ENCODE data around the gene SFI1.
"Not testable (repeated sequence)": the region's sequence is repeated elsewhere in the genome, so short reads cannot be mapped to it uniquely, and the experiment has no call there.

The SFI1 gene

DNA sequence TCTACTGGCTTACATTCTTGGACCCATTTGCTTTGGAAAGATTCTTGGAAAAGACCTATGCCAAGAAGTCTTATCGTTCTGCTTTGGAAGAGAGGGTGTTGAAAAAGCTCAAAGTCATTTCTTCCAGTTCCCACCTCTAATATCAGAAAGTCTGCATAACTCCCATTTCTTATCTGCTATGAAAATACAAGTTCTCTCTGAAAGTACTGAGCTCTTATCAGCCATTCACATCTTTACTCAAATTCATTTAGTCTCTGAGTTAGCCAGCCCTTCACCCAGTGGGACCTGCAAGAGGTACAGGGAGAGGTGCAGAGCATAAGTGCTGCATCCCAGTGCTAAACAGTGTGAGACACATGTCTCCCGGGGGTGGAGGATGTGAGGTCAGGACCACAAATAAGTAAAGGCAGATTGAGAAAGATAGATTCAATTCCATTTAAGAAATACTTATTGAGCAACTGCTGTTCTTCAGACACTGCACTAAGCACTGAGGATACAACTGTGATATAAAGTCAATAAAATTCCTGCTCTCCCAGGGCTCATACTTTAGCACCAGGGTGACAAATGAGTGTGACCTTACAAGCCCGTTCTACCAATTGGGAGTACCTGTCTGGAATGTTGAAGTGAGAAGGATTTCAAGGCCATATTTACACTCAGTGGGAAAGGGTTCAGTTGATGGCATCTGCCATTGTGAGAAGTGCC lies 89.0 kb downstream of the SFI1 start:
- no peak for DNase-seq (ENCODE audit: low read depth in 3 of 3, low spot score in 1 of 3)

DNA sequence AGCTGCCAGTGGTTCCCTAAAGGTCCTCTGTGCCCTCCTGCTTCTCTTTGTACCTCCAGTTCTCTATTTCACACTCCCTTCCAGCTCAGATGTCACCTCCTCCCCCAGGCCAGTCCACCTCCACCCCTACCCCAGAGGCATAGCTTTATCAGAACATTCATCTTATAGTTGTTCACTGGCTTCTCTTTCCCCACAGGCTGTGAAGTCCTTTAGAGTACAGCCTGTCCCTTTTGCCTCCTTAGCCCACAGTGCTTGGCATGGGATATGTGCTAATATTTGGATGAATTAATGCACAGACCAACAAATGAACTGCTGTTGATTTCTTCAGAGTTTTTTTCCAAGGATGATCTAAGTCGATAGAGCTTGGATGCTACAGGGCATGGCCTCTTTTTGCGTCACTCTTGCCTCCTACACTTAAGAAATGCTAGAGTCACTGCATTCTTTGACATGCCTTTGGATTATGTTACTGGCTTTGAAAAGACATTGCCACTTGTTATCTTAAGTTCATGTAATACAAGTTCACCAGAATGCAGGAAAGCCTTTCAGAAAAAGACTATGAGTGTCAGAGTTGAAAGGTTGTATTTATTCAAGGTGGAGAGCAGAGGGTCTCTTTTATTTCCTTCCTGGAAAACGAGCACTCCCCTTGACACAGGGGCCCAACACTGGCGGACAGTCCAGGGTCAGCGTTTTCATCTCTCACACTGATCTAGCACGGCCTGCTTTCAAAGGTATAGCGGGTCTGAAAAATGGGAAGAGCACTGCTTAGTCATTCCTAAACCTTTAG lies 90.0 kb downstream of the SFI1 start:
- DNase-seq (ENCODE audit: low read depth in 3 of 3, low spot score in 1 of 3), result no peak

DNA sequence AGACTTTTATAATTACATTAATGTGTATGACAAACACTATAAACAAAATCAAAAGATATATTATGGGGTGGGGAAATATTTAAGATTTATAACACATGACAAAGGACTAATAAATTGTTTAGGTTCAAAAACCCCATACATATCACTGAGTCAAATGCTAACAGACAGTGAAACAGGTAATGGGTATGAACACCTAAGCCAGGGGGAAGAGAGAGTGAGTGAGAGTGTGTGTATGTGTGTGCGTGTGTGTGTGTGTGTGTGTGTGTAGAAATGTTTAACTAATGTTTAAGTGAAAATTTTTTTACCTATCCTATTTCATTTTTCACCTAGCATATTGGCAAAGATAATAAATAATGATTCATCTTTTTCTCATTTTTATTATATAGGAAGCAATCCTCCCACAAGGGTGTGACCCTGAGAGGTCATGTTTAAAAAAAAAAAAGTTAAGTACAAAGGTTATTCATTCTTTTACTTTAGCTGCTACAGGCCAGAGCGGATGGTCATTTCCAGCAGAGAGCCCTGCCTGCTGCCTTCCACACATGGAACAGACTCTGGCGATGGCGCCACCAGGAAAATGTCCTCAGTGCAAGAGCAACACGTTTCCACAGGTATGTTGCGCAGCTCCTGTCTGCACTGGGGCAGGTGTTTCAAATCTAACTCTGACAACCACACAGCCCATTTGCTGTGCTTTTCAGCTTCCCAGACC lies 92.8 kb downstream of the SFI1 start:
- no peak for DNase-seq (ENCODE audit: low read depth in 3 of 3, low spot score in 1 of 3)

DNA sequence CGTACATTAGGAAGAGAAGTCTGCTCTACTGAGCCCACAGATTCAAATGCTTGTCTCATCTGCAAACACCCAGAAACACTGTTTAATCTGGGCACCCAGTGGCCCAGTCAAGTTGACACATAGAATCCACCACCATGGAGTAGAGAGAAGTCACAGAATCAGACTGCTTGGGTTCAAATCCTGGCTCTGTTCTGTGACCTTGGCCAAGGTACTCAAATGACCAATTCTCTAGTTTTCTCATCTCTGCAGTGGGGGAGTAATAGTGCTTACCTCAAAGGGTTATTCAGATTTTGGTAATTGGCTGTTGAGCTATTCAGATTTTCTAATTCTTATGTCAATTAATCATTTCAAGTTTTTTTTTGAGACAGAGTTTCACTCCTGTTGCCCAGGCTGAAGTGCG lies 93.8 kb downstream of the SFI1 start:
- not testable (repeated sequence) for DNase-seq (ENCODE audit: low read depth in 3 of 3, low spot score in 1 of 3)

DNA sequence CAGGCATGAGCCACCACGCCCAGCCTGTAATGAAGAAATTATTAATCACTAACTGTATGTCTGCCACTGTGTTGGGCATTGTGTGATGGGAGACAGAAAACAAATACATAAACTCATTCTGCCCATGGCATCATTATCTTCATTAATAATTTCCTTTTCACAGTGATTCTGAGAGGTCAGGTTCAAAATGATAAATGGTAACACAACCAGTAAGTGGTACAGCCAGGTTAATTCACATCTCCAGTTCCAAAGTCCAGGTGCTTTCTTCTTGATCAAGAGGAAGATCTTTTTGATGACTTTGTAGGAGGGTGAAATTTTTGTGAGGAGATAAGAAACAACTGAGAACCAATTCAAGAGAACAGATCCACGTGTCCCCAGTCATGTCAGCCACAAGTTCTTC lies 98.9 kb downstream of the SFI1 start:
- no peak for DNase-seq (ENCODE audit: low read depth in 3 of 3, low spot score in 1 of 3)

DNA sequence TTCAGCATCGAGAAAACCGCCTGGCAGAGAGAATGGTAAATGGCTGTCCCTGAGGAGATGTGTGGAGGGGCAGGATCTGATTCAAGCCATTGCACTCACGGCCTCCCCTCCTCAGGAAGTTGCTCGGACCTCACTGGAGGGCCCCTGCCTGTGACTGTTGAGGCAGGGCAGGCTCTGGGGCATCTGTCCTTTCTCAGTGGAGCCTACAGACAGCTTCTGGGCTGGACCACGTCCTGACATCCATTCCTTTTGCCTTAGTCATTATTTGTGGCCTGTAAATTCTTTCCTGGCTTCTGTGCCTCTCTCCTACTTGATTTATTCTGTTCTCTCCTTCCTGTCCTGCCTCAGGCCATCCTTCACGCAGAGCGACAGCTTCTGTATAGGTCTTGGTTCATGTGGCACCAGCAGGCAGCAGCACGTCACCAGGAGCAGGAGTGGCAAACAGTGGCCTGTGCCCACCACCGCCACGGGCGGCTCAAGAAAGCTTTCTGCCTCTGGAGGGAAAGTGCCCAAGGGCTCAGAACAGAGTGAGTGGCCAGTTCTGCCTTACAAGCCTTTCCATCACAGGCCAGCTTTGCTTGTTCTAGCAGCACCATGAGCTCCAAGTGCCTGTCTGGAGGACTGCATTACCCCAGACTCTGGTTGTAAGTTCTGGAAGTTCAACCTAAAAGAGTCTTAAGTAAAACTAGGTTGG lies 106.1 kb downstream of the SFI1 start:
- DNase-seq (ENCODE audit: low read depth in 3 of 3, low spot score in 1 of 3), result no peak

DNA sequence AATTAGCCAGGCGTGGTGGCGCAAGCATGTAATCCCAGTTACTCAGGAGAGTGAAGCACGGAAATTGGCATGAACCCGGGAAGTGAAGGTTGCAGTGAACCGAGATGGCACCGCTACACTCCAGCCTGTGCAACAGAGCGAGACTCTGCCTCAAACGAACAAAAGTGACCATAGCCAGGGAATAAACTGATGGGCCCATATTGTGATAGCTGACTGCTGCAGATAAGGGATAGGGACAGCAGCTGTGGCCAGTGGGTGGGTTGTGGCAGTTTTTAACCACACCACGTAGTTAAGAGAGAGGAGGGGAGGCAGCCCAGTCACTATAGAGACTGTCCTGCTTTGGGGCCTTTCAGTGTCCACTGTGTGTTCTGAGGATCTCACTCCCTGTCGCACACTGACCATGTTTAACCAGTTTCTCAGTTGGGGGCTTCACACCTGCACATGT lies 106.8 kb downstream of the SFI1 start:
- no peak for DNase-seq (ENCODE audit: low read depth in 3 of 3, low spot score in 1 of 3)

DNA sequence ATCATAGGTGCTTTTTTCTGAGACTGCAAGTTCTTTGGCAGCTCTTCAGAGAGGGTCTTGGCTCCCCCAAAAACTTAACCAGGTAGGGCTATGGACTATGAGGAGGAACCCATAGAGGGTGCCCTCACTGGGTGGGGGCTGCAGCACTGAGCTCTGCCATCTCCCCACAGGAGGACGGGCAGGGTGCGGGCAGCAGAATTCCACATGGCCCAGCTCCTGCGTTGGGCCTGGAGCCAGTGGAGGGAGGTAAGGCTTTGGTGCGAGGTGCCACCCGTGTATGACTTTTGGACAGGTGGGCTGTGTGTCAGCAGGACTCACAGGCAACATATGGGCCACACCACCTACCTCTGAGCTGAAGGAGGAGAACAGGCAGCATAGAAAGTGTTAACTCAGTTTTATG lies 107.2 kb downstream of the SFI1 start:
- DNase-seq (ENCODE audit: low read depth in 3 of 3, low spot score in 1 of 3), result no peak

DNA sequence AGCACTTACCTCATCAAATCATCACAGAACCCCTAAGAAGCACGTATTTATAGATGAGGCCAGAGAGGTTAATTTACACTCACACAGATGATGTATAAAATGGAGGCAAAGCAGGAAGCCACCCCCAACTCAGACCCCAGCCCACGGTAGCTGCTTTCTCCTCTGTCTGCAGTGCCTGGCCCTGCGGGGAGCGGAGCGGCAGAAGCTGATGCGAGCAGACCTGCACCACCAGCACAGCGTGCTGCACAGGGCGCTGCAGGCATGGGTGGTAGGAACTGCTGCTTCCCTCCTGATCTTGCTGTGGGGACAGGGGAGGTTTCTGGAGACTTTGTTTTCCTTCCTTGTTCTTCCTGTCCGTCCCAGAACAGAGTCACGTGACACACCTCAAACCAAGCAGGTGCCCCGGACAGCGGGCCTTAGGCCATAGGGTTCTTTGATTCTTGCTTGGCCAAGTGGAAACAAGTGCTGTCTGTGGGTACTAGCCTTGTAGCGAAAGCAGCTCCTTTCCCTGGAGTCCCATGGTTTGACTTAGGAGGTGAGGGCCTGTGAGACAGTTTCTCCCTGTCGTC lies 107.9 kb downstream of the SFI1 start:
- DNase-seq (ENCODE audit: low read depth in 3 of 3, low spot score in 1 of 3), result no peak

DNA sequence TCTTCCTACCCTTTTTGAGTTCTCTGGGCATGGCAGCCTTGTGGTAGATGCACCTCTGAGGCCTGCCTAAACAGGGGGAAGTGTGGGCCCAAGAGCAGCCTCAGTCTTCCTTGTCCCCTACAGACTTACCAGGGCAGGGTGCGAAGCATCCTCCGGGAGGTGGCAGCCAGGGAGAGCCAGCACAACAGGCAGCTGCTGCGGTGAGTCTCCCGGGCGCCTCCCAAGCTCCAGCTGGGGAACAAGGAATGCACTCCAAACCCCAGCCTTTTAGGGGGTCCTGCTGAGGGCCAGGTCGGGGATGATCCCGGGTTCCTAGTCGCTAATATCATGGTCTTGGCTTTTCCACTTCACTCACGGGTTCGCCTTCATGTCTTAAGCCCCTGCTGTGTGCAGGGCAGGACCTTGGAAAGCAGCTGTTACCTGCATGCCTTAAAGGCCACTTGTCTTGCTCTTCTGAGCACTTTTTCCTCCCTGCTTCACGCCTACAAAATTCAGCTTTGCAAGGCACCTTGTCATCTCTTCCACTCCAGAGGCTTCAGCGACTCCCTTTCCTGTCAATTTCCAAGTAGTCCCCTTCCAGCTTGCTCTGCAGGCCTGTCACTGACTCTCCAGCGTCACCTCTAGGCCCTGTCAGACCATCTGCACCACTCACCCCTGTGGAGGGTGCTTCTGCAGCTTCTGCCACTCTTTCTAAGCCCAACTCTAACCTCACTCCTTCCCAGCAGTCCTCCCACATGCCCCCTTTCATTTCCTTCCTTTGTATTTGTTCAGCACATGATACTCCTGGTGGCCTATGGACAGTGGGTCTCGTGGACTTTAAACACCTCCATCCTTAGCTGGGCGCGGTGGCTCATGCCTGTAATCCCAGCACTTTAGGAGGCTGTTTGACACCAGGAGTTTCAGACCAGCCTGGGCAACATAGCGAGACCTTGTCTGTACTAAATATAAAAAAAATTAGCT lies 108.7 kb downstream of the SFI1 start:
- DNase-seq (ENCODE audit: low read depth in 3 of 3, low spot score in 1 of 3), result no peak

DNA sequence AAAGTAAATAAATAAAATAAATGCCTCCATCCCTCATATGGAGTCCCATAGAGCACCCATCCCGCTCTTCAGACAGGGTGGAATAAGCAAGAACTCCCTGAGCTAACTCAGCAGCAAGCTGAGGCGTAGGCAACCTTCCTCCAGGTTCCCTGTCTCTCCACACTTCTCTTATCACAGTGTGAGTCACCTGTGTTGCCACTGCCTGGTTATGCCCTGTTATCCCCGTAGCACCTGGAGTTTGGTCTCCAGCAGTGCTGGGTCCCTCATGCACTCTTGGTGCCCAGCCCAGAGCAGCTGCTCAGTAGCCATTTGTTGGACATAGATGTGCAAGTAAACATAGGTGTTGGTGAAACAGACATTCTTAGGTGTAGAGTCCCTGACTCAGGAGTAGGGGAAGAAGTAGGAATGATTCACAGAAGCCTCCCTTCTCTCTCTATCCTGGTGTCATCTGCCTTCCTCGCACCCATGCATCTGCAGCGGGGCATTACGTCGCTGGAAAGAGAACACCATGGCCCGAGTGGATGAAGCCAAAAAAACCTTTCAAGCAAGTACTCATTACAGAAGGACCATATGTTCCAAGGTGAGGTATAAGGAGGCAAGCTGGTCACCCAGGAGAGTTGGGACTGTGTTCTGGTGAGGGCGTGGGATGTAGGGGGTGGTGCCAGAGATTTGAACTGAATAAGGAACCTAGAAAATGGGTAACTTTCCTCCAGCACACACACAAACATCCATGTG lies 109.7 kb downstream of the SFI1 start:
- no peak for DNase-seq (ENCODE audit: low read depth in 3 of 3, low spot score in 1 of 3)

DNA sequence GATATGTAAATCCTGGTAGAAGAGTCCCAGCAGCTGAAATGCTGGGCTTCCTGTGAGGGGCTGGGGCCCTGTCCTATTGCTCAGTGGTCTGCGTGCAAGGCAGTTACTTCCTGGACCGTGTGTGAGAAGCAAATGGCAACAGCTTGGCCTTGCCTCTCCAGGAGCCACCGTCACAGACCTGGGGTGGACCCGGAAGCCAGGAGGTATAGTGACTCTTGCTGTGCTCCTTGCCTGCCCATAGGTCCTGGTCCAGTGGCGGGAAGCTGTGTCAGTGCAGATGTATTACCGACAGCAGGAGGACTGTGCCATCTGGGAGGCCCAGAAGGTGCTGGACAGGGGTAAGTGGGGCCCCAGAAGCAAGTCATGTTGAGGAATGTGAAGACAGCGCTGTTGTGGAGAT lies 111.4 kb downstream of the SFI1 start:
- no peak for DNase-seq (ENCODE audit: low read depth in 3 of 3, low spot score in 1 of 3)

DNA sequence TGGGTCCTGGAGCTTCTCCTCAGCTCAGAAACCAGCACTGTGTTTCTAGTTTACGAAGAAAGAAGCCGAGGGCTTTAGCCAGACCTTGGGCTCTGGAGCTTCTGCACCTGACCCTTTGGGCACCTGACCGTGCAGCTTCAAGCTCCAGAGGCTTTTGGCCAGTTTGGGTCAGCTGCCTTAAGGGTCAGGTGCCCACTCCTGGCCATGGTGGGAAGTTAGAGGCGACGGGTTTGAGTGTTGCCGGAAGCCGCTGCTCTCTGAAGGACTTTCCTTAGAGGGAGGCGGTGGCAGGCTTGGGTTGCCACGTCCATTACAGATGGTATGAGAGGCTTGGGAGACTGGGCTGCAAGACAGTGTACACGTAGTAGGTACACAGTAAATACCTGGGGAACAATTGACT lies 113.4 kb downstream of the SFI1 start:
- DNase-seq (ENCODE audit: low read depth in 3 of 3, low spot score in 1 of 3), result no peak

DNA sequence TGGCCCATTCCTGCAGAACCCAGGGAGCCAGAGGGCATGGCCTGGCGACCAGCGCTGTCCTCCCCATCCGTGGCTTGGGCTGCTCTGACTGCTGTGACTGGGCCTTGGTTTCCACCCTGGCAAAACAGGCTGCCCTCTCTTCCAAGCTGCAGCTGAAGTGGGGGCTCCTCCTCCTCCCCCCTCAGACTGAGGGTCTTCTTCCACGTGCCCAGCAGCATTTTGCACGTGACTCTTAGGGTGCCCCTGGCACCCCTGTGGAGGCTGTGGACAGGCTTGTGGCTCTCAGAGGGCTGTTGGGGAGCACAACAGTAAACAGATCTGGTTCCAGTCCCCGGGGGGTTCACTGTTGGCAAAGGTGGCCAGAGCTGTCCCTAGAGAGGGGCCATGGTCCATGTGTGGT lies 114.3 kb downstream of the SFI1 start:
- DNase-seq (ENCODE audit: low read depth in 3 of 3, low spot score in 1 of 3), result no peak

DNA sequence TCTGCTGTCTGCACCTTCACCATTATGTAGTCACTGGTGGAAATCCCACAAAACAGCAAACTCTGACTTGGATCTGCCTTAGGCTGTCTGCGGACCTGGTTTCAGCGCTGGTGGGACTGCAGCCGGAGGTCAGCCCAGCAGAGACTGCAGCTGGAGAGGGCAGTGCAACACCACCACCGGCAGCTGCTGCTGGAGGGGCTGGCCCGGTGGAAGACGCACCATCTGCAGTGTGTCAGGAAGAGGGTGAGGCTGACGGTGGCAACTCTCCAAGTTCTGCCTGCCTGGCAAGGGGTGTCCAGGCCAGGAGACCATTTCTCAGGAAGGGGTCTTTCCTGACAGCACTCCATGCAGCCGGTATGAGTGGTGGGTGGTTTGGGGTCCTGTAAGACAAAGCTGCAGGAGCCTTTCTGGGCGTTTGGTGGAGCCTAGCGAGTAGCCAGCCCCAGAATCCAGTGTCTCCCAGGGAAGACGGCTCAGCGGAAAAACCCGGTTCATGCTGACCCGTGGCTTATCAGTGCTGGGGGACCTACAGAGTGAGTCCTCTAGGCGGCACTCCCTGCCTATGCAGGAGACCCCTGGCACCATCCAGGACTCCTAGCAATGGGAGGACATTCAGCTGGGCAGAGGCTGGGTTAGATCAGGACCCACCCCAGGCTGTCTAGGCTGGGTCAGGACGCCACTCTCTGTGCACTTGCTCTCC lies 114.9 kb downstream of the SFI1 start:
- DNase-seq (ENCODE audit: low read depth in 3 of 3, low spot score in 1 of 3), result no peak

DNA sequence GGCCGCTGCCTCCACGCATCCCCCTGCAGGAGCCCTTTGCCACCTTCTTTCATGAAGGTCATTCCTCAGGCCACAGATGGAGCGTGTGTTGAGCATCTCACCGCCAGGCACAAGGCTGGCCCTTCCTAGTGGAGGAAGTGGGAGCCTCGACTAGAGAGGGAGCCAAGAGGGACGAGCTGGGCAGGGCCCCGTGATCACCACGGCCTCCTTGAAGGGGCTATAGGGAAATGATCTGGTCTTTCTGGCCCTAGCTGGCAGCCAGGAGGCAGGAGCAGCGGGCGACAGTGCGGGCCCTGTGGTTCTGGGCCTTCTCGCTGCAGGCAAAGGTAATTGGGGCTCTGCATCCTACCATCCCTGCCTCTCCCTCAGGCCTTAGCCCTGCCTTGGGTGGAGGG lies 116.6 kb downstream of the SFI1 start:
- DNase-seq (ENCODE audit: low read depth in 3 of 3, low spot score in 1 of 3), result no peak

DNA sequence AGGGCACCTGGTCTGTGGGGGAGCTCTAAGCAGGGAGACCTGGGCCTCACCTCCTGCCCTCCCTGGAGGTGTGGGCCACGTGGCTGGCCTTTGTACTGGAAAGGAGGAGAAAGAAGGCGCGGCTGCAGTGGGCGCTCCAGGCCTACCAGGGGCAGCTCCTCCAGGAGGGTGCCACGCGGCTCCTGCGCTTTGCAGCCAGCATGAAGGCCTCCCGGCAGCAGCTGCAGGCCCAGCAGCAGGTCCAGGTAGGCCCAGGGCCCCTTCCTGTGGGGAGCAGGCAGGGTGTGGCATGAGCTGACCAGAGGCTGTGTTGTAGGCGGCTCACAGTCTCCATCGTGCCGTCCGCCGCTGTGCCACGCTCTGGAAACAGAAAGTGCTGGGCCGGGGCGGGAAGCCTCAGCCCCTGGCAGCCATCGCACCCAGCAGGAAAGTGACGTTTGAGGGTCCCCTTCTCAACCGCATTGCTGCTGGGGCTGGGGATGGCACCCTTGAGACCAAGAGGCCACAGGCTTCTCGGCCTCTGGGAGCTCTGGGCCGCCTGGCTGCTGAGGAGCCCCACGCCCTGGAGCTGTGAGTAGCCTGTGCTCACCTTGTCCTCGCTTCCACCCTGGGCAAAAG lies 117.1 kb downstream of the SFI1 start:
- DNase-seq (ENCODE audit: low read depth in 3 of 3, low spot score in 1 of 3), result no peak

DNA sequence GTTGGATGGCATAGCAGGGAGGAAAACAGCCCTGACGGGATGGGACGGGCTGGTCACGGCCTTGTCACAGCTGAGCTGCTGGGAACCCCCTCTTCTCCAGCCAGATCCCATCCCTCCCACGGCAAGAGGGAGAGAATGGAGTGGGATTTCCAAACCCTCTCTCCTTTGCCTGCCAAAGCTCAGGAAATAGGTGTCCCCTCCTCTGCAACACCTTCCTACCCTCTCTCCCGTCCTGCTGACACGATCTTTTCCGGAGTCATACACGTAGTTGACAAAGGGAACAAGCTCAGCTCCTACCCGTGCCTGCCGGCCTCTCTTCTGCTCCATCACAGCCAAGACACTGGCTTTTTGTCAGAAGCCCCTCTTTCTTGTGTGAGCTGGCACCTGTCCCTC lies 117.6 kb downstream of the SFI1 start:
- DNase-seq (ENCODE audit: low read depth in 3 of 3, low spot score in 1 of 3), result no peak

Measured in stimulated activated CD4-positive, alpha-beta T cell treated with anti-CD3 and anti-CD28 coated beads, TNF-alpha, amount 100 ng/mL, for 1 hour (primary cell).